Liver (tissue), 9 donors: ENCODE results near the gene WDR49. TPM values are rescaled to one million over a fixed set of nuclear protein-coding genes. Genes with fewer than 3 reads are reported as not detected.

ENCODE experiments used
- DNase-seq: peaks from one replicate; pipeline ENCODE4 v3.0.0-alpha.2; 2017; ENCODE audit warnings: low spot score
- H3K27ac ChIP-seq, 2 donors: one replicate each; pipeline ENCODE4 v1.7.0; 2013; ENCODE audit warnings: inconsistent platforms in 2 of 2, low read length in 2 of 2, control low read depth in 1 of 2, low read depth in 1 of 2, mild to moderate bottlenecking in 1 of 2
- H3K27me3 ChIP-seq, 4 donors: one replicate each; pipeline versions ENCODE4 v1.6.1 to v1.7.0; 2013; ENCODE audit warnings: low read length in 3 of 4, inconsistent platforms in 1 of 4, mild to moderate bottlenecking in 1 of 4, moderate library complexity in 1 of 4; ENCODE audit not compliant: control insufficient read depth in 4 of 4, insufficient read depth in 4 of 4
- H3K36me3 ChIP-seq, 4 donors: one replicate each; pipeline versions ENCODE4 v1.6.1 to v1.7.0; 2013; ENCODE audit warnings: low read length in 3 of 4, mild to moderate bottlenecking in 3 of 4, low read depth in 1 of 4, moderate library complexity in 1 of 4; ENCODE audit not compliant: control insufficient read depth in 4 of 4, insufficient read depth in 3 of 4
- H3K4me1 ChIP-seq, 4 donors: one replicate each; pipeline versions ENCODE4 v1.6.1 to v1.7.0; 2013; ENCODE audit warnings: low read length in 3 of 4, mild to moderate bottlenecking in 3 of 4, moderate library complexity in 1 of 4; ENCODE audit not compliant: control insufficient read depth in 4 of 4, insufficient read depth in 4 of 4
- H3K4me3 ChIP-seq, 3 donors: one replicate each; pipeline versions ENCODE4 v1.6.1 to v1.7.0; 2013; ENCODE audit warnings: low read length in 3 of 3, control low read depth in 1 of 3, low read depth in 1 of 3, mild to moderate bottlenecking in 1 of 3
- H3K9ac ChIP-seq, 2 donors: one replicate each; pipeline ENCODE4 v1.7.0; 2013; ENCODE audit warnings: low read length in 2 of 2, mild to moderate bottlenecking in 2 of 2, moderate library complexity in 2 of 2, control low read depth in 1 of 2, low read depth in 1 of 2
- H3K9me3 ChIP-seq, 4 donors: one replicate each; pipeline versions ENCODE4 v1.6.1 to v1.7.0; 2013; ENCODE audit warnings: low read length in 3 of 4; ENCODE audit not compliant: control insufficient read depth in 4 of 4
- EGR1 ChIP-seq, 2 donors: IDR thresholded peaks; 2 replicates each; pipeline ENCODE4 v1.6.1; 2016 to 2018; ENCODE audit warnings: antibody characterized with exemption in 2 of 2, low read depth in 2 of 2
- FOXA1 ChIP-seq: IDR thresholded peaks from 2 replicates; pipeline ENCODE4 v1.6.1; 2016; ENCODE audit warnings: antibody characterized with exemption
- FOXA2 ChIP-seq: IDR thresholded peaks from 2 replicates; pipeline ENCODE4 v1.6.1; 2016; ENCODE audit warnings: antibody characterized with exemption
- GABPA ChIP-seq, 2 donors: IDR thresholded peaks in 1 of 2; conservative IDR thresholded peaks in 1 of 2; 2 replicates each; pipeline ENCODE4 v1.6.1; 2016; ENCODE audit warnings: antibody characterized with exemption in 2 of 2, mild to moderate bottlenecking in 1 of 2, moderate library complexity in 1 of 2
- HNF4A ChIP-seq, 2 donors: conservative IDR thresholded peaks; 2 replicates each; pipeline ENCODE4 v1.6.1; 2016; ENCODE audit warnings: antibody characterized with exemption in 2 of 2, mild to moderate bottlenecking in 2 of 2
- HNF4G ChIP-seq: IDR thresholded peaks from 2 replicates; pipeline ENCODE4 v1.6.1; 2016; ENCODE audit warnings: antibody characterized with exemption
- JUND ChIP-seq, 2 donors: IDR thresholded peaks; 2 replicates each; pipeline ENCODE4 v1.6.1; 2016; ENCODE audit warnings: antibody characterized with exemption in 2 of 2
- NR2F2 ChIP-seq: IDR thresholded peaks from 2 replicates; pipeline ENCODE4 v1.6.1; 2016; ENCODE audit warnings: antibody characterized with exemption
- RAD21 ChIP-seq, 2 donors: IDR thresholded peaks; 2 replicates each; pipeline ENCODE4 v1.6.1; 2016; ENCODE audit warnings: antibody characterized with exemption in 2 of 2, mild to moderate bottlenecking in 2 of 2
- RXRA ChIP-seq, 2 donors: IDR thresholded peaks; 2 replicates each; pipeline ENCODE4 v1.6.1; 2017 to 2018; ENCODE audit warnings: antibody characterized with exemption in 2 of 2, mild to moderate bottlenecking in 1 of 2
- SP1 ChIP-seq: IDR thresholded peaks from 2 replicates; pipeline ENCODE4 v1.6.1; 2018; ENCODE audit warnings: antibody characterized with exemption, mild to moderate bottlenecking
- TAF1 ChIP-seq: conservative IDR thresholded peaks from 2 replicates; pipeline ENCODE4 v1.6.1; 2016; ENCODE audit warnings: antibody characterized with exemption, mild to moderate bottlenecking
- YY1 ChIP-seq: IDR thresholded peaks from 2 replicates; pipeline ENCODE4 v1.6.1; 2016; ENCODE audit warnings: antibody characterized with exemption, mild to moderate bottlenecking
- WGBS: extraction: QIAGEN DNeasy Blood & Tissue Kit; methylation state at CpG from one replicate; pipeline ENCODE4 v1.1.7; 2013; 5-methylcytosine and 5-hydroxymethylcytosine counted together
- polyA plus RNA-seq, 2 donors: library from polyadenylated mRNA; stranded (reverse) in 1 of 2; unstranded in 1 of 2; fragments of 200-250 nt in 1 of 2; fragments of >200 nt in 1 of 2; fragmentation: Nextera tagmentation in 1 of 2; extraction: Ambion mirVana in 1 of 2; gene quantifications; one replicate each; pipeline versions ENCODE4 v1.2.1 to v1.2.3, GENCODE V29; 2013 to 2015
- total RNA-seq, 2 donors: library from RNA; depleted of rRNA; stranded (reverse); fragments of >200 nt; gene quantifications; one replicate each; pipeline ENCODE4 v1.2.3, GENCODE V29; 2014
- TF ChIP-seq, protein P1 (sequence below): fragments of 150-350 bp; IDR thresholded peaks from 2 replicates; pipeline ENCODE4 v1.5.1; 2017; ENCODE audit warnings: improper control_type of control experiment, low read depth, low read length; ENCODE audit not compliant: missing input control
- TF ChIP-seq, protein P2 (sequence below): IDR thresholded peaks from 2 replicates; pipeline ENCODE4 v1.6.1; 2016; ENCODE audit warnings: antibody characterized with exemption, mild to moderate bottlenecking
- TF ChIP-seq, protein P3 (sequence below): IDR thresholded peaks from 2 replicates; pipeline ENCODE4 v1.6.1; 2016; ENCODE audit warnings: antibody characterized with exemption
- TF ChIP-seq, protein P4 (sequence below): IDR thresholded peaks from 2 replicates; pipeline ENCODE4 v1.6.1; 2016; ENCODE audit warnings: antibody characterized with exemption
- TF ChIP-seq, protein P5 (sequence below): IDR thresholded peaks from 2 replicates; pipeline ENCODE4 v1.6.1; 2016; ENCODE audit warnings: antibody characterized with exemption
- donor health status: healthy.
- donor health status: healthy.
- donor health status: healthy.
- donor health status: healthy.
- donor health status: healthy.

The WDR49 gene
- total and polyA plus RNA-seq, 4 donors: 0.23 to 0.42 TPM; not detected in 2

DNA sequence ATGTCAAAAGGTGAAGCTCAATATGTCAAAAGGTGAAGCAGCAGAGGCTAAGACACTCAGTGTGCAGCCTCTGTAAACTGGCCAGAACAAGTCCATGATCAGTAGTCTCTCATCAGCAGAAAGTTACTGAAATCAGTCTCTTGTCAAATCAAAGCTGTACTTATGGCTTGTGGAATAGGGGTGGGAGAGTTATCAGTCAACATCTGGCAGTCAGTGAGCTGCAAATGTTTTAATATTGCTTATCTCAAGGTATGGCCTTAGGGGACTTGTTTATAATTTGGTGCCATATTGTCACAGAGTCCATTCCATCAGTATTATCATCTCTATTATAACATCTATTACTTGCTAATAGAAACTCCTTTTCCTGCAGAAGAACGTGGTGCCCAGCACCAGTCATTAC lies 14.9 kb upstream of the WDR49 start (continued):
- TF ChIP-seq, protein P1, sequence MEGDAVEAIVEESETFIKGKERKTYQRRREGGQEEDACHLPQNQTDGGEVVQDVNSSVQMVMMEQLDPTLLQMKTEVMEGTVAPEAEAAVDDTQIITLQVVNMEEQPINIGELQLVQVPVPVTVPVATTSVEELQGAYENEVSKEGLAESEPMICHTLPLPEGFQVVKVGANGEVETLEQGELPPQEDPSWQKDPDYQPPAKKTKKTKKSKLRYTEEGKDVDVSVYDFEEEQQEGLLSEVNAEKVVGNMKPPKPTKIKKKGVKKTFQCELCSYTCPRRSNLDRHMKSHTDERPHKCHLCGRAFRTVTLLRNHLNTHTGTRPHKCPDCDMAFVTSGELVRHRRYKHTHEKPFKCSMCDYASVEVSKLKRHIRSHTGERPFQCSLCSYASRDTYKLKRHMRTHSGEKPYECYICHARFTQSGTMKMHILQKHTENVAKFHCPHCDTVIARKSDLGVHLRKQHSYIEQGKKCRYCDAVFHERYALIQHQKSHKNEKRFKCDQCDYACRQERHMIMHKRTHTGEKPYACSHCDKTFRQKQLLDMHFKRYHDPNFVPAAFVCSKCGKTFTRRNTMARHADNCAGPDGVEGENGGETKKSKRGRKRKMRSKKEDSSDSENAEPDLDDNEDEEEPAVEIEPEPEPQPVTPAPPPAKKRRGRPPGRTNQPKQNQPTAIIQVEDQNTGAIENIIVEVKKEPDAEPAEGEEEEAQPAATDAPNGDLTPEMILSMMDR: no peak
- TF ChIP-seq FOXA2 (no peak), HNF4A (conservative IDR thresholded peaks at IDR 0.05) (no peak), RAD21 (IDR thresholded peaks at IDR 0.05) (no peak)

DNA sequence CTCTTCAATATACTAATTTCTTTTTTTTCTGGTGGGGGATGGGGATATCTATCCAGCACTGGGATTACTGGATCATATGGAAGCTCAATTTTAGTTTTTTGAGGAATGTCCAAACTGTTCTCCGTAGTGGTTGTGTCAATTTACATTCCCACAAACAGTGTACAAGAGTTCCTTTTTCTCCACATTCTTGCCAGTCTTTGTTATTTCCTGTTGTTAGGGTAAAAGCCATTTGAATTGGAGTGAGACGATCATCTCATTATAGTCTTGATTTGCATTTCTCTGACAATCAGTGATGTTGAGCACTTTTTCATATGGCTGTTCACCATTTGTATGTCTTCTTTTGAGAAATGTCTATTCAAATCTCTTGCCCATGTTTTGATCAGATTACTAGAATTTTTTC lies 12.8 kb upstream of the WDR49 start:
- DNase-seq: no peak
- Histone ChIP-seq H3K4me3 (no peak overlapping the region), H3K27me3 (no peaks in the 10 kb centered on the region), H3K27ac (no peak overlapping the region), H3K36me3 (no peaks in the 10 kb centered on the region), H3K9me3 (no peaks in the 10 kb centered on the region), H3K4me1 (peaks cover 3 to 6% (median 4%) of the 10 kb centered on the region in 4 donors), H3K9ac (no peak overlapping the region)
- 82% methylated on average over 2 of the region's 2 CpGs for WGBS
- TF ChIP-seq, protein P2, sequence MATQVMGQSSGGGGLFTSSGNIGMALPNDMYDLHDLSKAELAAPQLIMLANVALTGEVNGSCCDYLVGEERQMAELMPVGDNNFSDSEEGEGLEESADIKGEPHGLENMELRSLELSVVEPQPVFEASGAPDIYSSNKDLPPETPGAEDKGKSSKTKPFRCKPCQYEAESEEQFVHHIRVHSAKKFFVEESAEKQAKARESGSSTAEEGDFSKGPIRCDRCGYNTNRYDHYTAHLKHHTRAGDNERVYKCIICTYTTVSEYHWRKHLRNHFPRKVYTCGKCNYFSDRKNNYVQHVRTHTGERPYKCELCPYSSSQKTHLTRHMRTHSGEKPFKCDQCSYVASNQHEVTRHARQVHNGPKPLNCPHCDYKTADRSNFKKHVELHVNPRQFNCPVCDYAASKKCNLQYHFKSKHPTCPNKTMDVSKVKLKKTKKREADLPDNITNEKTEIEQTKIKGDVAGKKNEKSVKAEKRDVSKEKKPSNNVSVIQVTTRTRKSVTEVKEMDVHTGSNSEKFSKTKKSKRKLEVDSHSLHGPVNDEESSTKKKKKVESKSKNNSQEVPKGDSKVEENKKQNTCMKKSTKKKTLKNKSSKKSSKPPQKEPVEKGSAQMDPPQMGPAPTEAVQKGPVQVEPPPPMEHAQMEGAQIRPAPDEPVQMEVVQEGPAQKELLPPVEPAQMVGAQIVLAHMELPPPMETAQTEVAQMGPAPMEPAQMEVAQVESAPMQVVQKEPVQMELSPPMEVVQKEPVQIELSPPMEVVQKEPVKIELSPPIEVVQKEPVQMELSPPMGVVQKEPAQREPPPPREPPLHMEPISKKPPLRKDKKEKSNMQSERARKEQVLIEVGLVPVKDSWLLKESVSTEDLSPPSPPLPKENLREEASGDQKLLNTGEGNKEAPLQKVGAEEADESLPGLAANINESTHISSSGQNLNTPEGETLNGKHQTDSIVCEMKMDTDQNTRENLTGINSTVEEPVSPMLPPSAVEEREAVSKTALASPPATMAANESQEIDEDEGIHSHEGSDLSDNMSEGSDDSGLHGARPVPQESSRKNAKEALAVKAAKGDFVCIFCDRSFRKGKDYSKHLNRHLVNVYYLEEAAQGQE: no peak
- no peak for TF ChIP-seq RAD21 (IDR thresholded peaks at IDR 0.05)
- no peak for TF ChIP-seq NR2F2
- no peak for TF ChIP-seq TAF1
- TF ChIP-seq HNF4A (conservative IDR thresholded peaks at IDR 0.05): no peak
- no peak for TF ChIP-seq EGR1 (IDR thresholded peaks at IDR 0.05; ENCODE audit: low read depth in 2 of 2)
- TF ChIP-seq, protein P1: no peak
- TF ChIP-seq GABPA (IDR thresholded peaks at IDR 0.05 in 1 of 2, conservative IDR thresholded peaks at IDR 0.05 in 1 of 2): no peak
- no peak for TF ChIP-seq SP1
- TF ChIP-seq, protein P3, sequence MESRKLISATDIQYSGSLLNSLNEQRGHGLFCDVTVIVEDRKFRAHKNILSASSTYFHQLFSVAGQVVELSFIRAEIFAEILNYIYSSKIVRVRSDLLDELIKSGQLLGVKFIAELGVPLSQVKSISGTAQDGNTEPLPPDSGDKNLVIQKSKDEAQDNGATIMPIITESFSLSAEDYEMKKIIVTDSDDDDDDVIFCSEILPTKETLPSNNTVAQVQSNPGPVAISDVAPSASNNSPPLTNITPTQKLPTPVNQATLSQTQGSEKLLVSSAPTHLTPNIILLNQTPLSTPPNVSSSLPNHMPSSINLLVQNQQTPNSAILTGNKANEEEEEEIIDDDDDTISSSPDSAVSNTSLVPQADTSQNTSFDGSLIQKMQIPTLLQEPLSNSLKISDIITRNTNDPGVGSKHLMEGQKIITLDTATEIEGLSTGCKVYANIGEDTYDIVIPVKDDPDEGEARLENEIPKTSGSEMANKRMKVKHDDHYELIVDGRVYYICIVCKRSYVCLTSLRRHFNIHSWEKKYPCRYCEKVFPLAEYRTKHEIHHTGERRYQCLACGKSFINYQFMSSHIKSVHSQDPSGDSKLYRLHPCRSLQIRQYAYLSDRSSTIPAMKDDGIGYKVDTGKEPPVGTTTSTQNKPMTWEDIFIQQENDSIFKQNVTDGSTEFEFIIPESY: no peak
- TF ChIP-seq, protein P4, sequence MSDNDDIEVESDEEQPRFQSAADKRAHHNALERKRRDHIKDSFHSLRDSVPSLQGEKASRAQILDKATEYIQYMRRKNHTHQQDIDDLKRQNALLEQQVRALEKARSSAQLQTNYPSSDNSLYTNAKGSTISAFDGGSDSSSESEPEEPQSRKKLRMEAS: no peak
- no peak for TF ChIP-seq JUND (IDR thresholded peaks at IDR 0.05)
- TF ChIP-seq HNF4G: no peak
- TF ChIP-seq FOXA2: no peak
- no peak for TF ChIP-seq RXRA (IDR thresholded peaks at IDR 0.05)
- TF ChIP-seq FOXA1: no peak
- TF ChIP-seq, protein P5, sequence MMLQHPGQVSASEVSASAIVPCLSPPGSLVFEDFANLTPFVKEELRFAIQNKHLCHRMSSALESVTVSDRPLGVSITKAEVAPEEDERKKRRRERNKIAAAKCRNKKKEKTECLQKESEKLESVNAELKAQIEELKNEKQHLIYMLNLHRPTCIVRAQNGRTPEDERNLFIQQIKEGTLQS: no peak
- no peak for TF ChIP-seq YY1
